HCT116 (cell line): ENCODE data around the gene IL17RB. TPM values are rescaled to one million over a fixed set of nuclear protein-coding genes. Genes with fewer than 3 reads are reported as not detected.

Experiments
- ATAC-seq: fragments of 200-7000 bp; cut with Tn5 transposase; 2 replicates; pipeline ENCODE4 v1.9.1; 2020; ENCODE audit warnings: mild to moderate bottlenecking, moderate library complexity
- BruUV-seq: library from RNA; stranded (reverse); fragments of 400-500 nt; replicated peaks from 2 replicates; lab custom pipeline; 2021; lab: Mats Ljungman, UMichigan
- CTCF ChIA-PET: fragments of 300-600 bp; sonication (Branson Sonifier 250); formaldehyde crosslinking; loops from one replicate; lab custom pipeline; 2021; ENCODE audit warnings: antibody characterized with exemption; lab: Charles Lee
- POLR2A ChIA-PET: fragments of 300-600, 350-600 bp; sonication (Branson Sonifier 250); formaldehyde crosslinking; loops from one replicate; lab custom pipeline; 2021; ENCODE audit warnings: antibody characterized with exemption; lab: Charles Lee
- RAD21 ChIA-PET, 2 experiments: fragments of 300-600 bp; sonication (Branson Sonifier 250); formaldehyde crosslinking; loops; one replicate each; lab custom pipeline; 2023; ENCODE audit warnings: low total read pairs in 2 of 2; ENCODE audit not compliant: uncharacterized antibody in 2 of 2, unreplicated experiment in 2 of 2, low non-redundant PET in 1 of 2; lab: Charles Lee
- DNase-seq: peaks from one replicate; pipeline ENCODE4 v3.0.0-alpha.2; 2010; ENCODE audit warnings: low read depth, low spot score
- H2AFZ ChIP-seq: fragments of 200-600 bp; shearing (Covaris generic), sonication (generic); 2 replicates; pipeline ENCODE4 v1.6.1; 2017; ENCODE audit warnings: low read depth, mixed run types, mixed read lengths, antibody characterized with exemption, low read length; ENCODE audit not compliant: poor library complexity, severe bottlenecking
- H3K27ac ChIP-seq: 2 replicates; pipeline ENCODE4 v1.5.1; 2012; ENCODE audit warnings: low read depth, low read length
- H3K27me3 ChIP-seq: fragments of 200-600 bp; sonication (generic); 2 replicates; pipeline ENCODE4 v1.6.1; 2016; ENCODE audit warnings: mixed run types, low read length, mixed read lengths; ENCODE audit not compliant: insufficient read depth
- H3K36me3 ChIP-seq, 2 experiments: fragments of 200-500 bp in 1 of 2; fragments of 200-600 bp in 1 of 2; sonication (Bioruptor generic) in 1 of 2; sonication (generic) in 1 of 2; 2 replicates each; pipeline versions ENCODE4 v1.5.1 to v1.6.1; 2014 to 2016; ENCODE audit warnings: low read length in 2 of 2, inconsistent platforms in 1 of 2, mixed read lengths in 1 of 2, mixed run types in 1 of 2; ENCODE audit not compliant: insufficient read depth in 2 of 2, control insufficient read depth in 1 of 2
- H3K4me1 ChIP-seq, 2 experiments: fragments of 200-600 bp in 1 of 2; sonication (generic) in 1 of 2; 2 replicates each; pipeline versions ENCODE4 v1.5.1 to v1.6.1; 2012 to 2017; ENCODE audit warnings: low read length in 2 of 2, inconsistent platforms in 1 of 2, mild to moderate bottlenecking in 1 of 2, mixed read lengths in 1 of 2, mixed run types in 1 of 2, moderate library complexity in 1 of 2; ENCODE audit not compliant: insufficient read depth in 2 of 2, control insufficient read depth in 1 of 2
- H3K4me2 ChIP-seq: fragments of 200-600 bp; sonication (generic); 2 replicates; pipeline ENCODE4 v1.6.1; 2017; ENCODE audit warnings: mixed run types, low read length, mixed read lengths
- H3K4me3 ChIP-seq, 2 experiments: fragments of 200-600 bp in 1 of 2; sonication (generic) in 1 of 2; replicated peaks in 1 of 2; 2 replicates each; pipeline ENCODE4 v1.5.1; 2011 to 2016; ENCODE audit warnings: low read length in 2 of 2, control low read depth in 1 of 2, low read depth in 1 of 2, mild to moderate bottlenecking in 1 of 2, mixed read lengths in 1 of 2, mixed run types in 1 of 2
- H3K79me2 ChIP-seq: fragments of 200-600 bp; sonication (generic); 2 replicates; pipeline ENCODE4 v1.6.1; 2017; ENCODE audit warnings: mild to moderate bottlenecking, mixed run types, low read length, moderate library complexity, mixed read lengths; ENCODE audit not compliant: insufficient read depth
- H3K9ac ChIP-seq: fragments of 200-600 bp; sonication (generic); 2 replicates; pipeline ENCODE4 v1.6.1; 2016; ENCODE audit warnings: low read length, mixed read lengths
- H3K9me2 ChIP-seq: fragments of 200-600 bp; sonication (generic), shearing (Covaris generic); 2 replicates; pipeline ENCODE4 v1.6.1; 2017; ENCODE audit warnings: mixed run types, mild to moderate bottlenecking, moderate library complexity; ENCODE audit not compliant: insufficient read depth
- H3K9me3 ChIP-seq, 2 experiments: fragments of 200-500 bp in 1 of 2; fragments of 200-600 bp in 1 of 2; sonication (Bioruptor generic) in 1 of 2; sonication (generic) in 1 of 2; 2 replicates each; pipeline ENCODE4 v1.6.1; 2014 to 2017; ENCODE audit warnings: low read length in 2 of 2, mixed read lengths in 2 of 2, inconsistent platforms in 1 of 2, low read depth in 1 of 2, mild to moderate bottlenecking in 1 of 2, mixed run types in 1 of 2, moderate library complexity in 1 of 2; ENCODE audit not compliant: control insufficient read depth in 1 of 2, insufficient read depth in 1 of 2
- H4K20me1 ChIP-seq: fragments of 200-600 bp; sonication (generic), shearing (Covaris generic); 2 replicates; pipeline ENCODE4 v1.6.1; 2017; ENCODE audit warnings: mixed run types, mild to moderate bottlenecking, moderate library complexity; ENCODE audit not compliant: insufficient read depth
- ATF3 ChIP-seq: IDR thresholded peaks from 2 replicates; pipeline ENCODE4 v1.6.1; 2012
- CEBPB ChIP-seq: IDR thresholded peaks from 2 replicates; pipeline ENCODE4 v1.6.1; 2012; ENCODE audit warnings: low read depth
- CTCF ChIP-seq, 3 experiments: fragments of 200-600 bp in 1 of 3; sonication (generic) in 1 of 3; IDR thresholded peaks in 2 of 3; conservative IDR thresholded peaks in 1 of 3; 2 replicates each; pipeline ENCODE4 v1.5.1; 2012 to 2017; ENCODE audit warnings: low read depth in 2 of 3, low read length in 2 of 3, antibody characterized with exemption in 1 of 3, borderline replicate concordance in 1 of 3, control low read depth in 1 of 3, mild to moderate bottlenecking in 1 of 3, mixed read lengths in 1 of 3, mixed run types in 1 of 3, moderate library complexity in 1 of 3; ENCODE audit not compliant: insufficient read depth in 1 of 3
- EGR1 ChIP-seq: IDR thresholded peaks from 2 replicates; pipeline ENCODE4 v1.6.1; 2012; ENCODE audit warnings: low read depth
- EZH2phosphoT487 ChIP-seq: fragments of 200-600 bp; IDR thresholded peaks from 2 replicates; pipeline ENCODE4 v1.6.1; 2018; ENCODE audit warnings: antibody characterized with exemption, borderline replicate concordance
- POLR2AphosphoS5 ChIP-seq: IDR thresholded peaks from 2 replicates; pipeline ENCODE4 v1.6.1; 2011; ENCODE audit warnings: mild to moderate bottlenecking, low read depth, low read length, moderate library complexity
- SIN3A ChIP-seq: IDR thresholded peaks from 2 replicates; pipeline ENCODE4 v1.6.1; 2012; ENCODE audit warnings: low read depth
- SP1 ChIP-seq: IDR thresholded peaks from 2 replicates; pipeline ENCODE4 v1.6.1; 2012; ENCODE audit warnings: low read depth
- YY1 ChIP-seq: IDR thresholded peaks from 2 replicates; pipeline ENCODE4 v1.6.1; 2011; ENCODE audit warnings: low read length, low read depth, moderate library complexity, mild to moderate bottlenecking; ENCODE audit not compliant: insufficient replicate concordance; ENCODE audit errors: extremely low read depth
- ZFX ChIP-seq: fragments of 450-650 bp; IDR thresholded peaks from 2 replicates; pipeline ENCODE4 v1.6.1; 2017
- intact Hi-C: fragments of 100-400 bp; cut with micrococcal nuclease; formaldehyde crosslinking; loops from 2 replicates; pipeline ENCODE4 v1.10.0; 2022
- total RNA-seq: library from RNA; stranded (reverse); gene quantifications from one replicate; pipeline ENCODE4 v1.2.1, GENCODE V29; 2021; ENCODE audit not compliant: unreplicated experiment

IL17RB gene
- total RNA-seq, 1 experiment from 2014 or later = 8.3 TPM

GRCh38 chr3:53860196-53860595 is 13.8 kb downstream of the IL17RB start:
- no peak overlapping the region for H2AFZ ChIP-seq
- POLR2A ChIA-PET = no interaction called here
- H3K9ac ChIP-seq = no peak overlapping the region
- BruUV-seq = no TSS peak
- CTCF ChIA-PET = no interaction called here
- no peaks in the 10 kb centered on the region for H3K4me1 ChIP-seq
- H4K20me1 ChIP-seq = no peaks in the 10 kb centered on the region
- no peak overlapping the region for H3K27ac ChIP-seq
- TF ChIP-seq EGR1 (no peak), YY1 (no peak), ZFX (no peak), SP1 (no peak), SIN3A (no peak), POLR2AphosphoS5 (no peak), CEBPB (no peak), EZH2phosphoT487 (no peak), CTCF (IDR thresholded peaks at IDR 0.05 in 2 of 3, conservative IDR thresholded peaks at IDR 0.05 in 1 of 3; ENCODE audit: borderline replicate concordance in 1 of 3, insufficient read depth in 1 of 3, low read depth in 2 of 3, low read length in 2 of 3) (no peak), ATF3 (no peak)
- H3K36me3 ChIP-seq = peaks cover 4 to 13% of the 10 kb centered on the region in 2 experiments; a peak in 2 of 4 replicates
- ATAC-seq = no peak
- no peaks in the 10 kb centered on the region for H3K79me2 ChIP-seq
- H3K9me2 ChIP-seq = no peaks in the 10 kb centered on the region
- H3K27me3 ChIP-seq = no peaks in the 10 kb centered on the region
- H3K4me3 ChIP-seq = no peak overlapping the region
- no peak overlapping the region for H3K4me2 ChIP-seq
- intact Hi-C loops = no loop called here
- H3K9me3 ChIP-seq = no peaks in the 10 kb centered on the region
- RAD21 ChIA-PET = no interaction called here
- no peak for DNase-seq
